Measurements from ENCODE around the gene LTF.

The LTF gene

DNA sequence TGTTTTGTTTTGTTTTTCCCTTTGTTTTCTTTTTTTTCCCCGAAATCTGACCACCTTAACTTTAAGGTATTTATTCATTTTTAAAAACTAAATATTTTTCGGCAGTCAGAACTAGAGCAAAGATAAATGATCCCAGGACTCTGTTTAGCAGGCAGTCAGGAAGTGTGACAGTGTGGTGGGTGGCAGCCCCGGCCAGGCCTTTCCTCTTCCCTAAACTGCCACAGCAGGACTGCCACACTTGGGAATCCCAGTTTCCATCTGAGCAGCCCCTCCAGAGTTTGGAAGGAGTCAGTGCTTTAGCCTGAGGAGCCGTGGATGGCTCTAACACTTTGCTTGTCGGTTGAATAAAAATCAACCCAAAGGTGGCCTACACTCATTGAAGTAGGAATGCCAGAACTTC is 50.8 kb downstream of the LTF start:
- Mint-ChIP-seq H3K4me1 (peaks cover 9% of the 10 kb centered on the region), H3K9me3 (no peaks in the 10 kb centered on the region), H3K27ac (no peak overlapping the region), H3K27me3 (ENCODE audit: low read depth, poor library complexity) (peaks cover 16% of the 10 kb centered on the region), H3K4me3 (no peak overlapping the region), H3K36me3 (ENCODE audit: low read depth) (no peaks in the 10 kb centered on the region)
- DNase-seq, result no peak
- no peak for TF ChIP-seq CTCF (IDR thresholded peaks at IDR 0.05)

- peaks cover 13% of the 10 kb centered on the region for H3K4me1 Mint-ChIP-seq
- H3K9me3 Mint-ChIP-seq, result no peaks in the 10 kb centered on the region
- H3K4me3 Mint-ChIP-seq, result no peak overlapping the region
- no peak overlapping the region for H3K27ac Mint-ChIP-seq
- H3K27me3 Mint-ChIP-seq (ENCODE audit: low read depth, poor library complexity), result peaks cover 20% of the 10 kb centered on the region
- DNase-seq, result no peak
- H3K36me3 Mint-ChIP-seq (ENCODE audit: low read depth), result no peaks in the 10 kb centered on the region
- TF ChIP-seq CTCF (IDR thresholded peaks at IDR 0.05), result no peak
These were observed 51.9 kb downstream of the LTF start for GRCh38 chr3:46412786-46413298.

GRCh38 chr3:46411271-46411670 is 53.4 kb downstream of the LTF start:
- no peak for DNase-seq

GRCh38 chr3:46410669-46411068 is 54.0 kb downstream of the LTF start:
- no peak for DNase-seq
- Mint-ChIP-seq H3K27ac (no peak overlapping the region), H3K4me1 (peaks cover 24% of the 10 kb centered on the region), H3K4me3 (no peak overlapping the region), H3K36me3 (ENCODE audit: low read depth) (no peaks in the 10 kb centered on the region), H3K27me3 (ENCODE audit: low read depth, poor library complexity) (peaks cover 11% of the 10 kb centered on the region), H3K9me3 (no peaks in the 10 kb centered on the region)
- TF ChIP-seq CTCF (IDR thresholded peaks at IDR 0.05), result no peak

More at GRCh38 chr3:46411271-46411670, 53.4 kb downstream of the LTF start:
- Mint-ChIP-seq H3K9me3 (no peaks in the 10 kb centered on the region), H3K27ac (no peak overlapping the region), H3K4me3 (no peak overlapping the region), H3K27me3 (ENCODE audit: low read depth, poor library complexity) (peaks cover 11% of the 10 kb centered on the region), H3K4me1 (peaks cover 20% of the 10 kb centered on the region), H3K36me3 (ENCODE audit: low read depth) (no peaks in the 10 kb centered on the region)
- TF ChIP-seq CTCF (IDR thresholded peaks at IDR 0.05), result no peak

DNA sequence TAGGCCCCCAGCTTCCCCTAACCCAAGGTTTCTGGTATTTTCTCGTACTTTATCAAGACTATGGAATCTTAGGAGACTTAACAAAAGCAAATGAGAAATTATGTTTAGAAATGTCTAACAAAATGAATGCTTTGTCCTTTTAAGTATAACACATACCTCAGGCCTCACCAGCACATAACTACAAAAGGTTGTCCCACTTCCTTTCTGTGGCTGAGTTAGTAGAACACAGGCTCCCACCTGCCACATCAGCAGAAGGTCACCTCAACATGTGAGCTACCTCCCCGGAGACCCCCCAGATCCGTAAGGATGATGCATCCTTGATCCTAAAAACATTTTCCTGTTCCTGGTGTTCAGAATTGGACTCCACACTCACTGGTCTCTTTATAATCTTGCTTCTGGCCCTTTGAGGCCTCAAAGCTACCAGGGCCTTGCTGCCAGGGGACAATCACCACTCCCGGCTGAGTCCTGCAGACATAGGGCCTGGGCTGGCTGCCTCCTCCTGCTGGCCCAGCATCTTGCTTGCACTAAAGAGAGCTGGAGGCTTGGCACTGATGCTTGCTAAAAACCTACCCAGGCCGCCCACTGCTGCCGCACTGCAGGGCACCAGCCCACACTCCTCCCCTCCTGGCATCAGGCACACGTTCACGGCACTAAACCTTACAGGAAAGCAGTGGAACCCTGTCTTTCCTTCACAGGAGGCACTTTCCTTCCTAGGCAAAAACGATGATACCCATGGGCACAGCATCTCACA is 54.8 kb downstream of the LTF start:
- no peak for TF ChIP-seq CTCF (IDR thresholded peaks at IDR 0.05)
- Mint-ChIP-seq H3K4me3 (no peak overlapping the region), H3K9me3 (no peaks in the 10 kb centered on the region), H3K4me1 (peaks cover 31% of the 10 kb centered on the region), H3K27ac (no peak overlapping the region), H3K36me3 (ENCODE audit: low read depth) (no peaks in the 10 kb centered on the region), H3K27me3 (ENCODE audit: low read depth, poor library complexity) (peaks cover 11% of the 10 kb centered on the region)
- DNase-seq, result no peak

DNA sequence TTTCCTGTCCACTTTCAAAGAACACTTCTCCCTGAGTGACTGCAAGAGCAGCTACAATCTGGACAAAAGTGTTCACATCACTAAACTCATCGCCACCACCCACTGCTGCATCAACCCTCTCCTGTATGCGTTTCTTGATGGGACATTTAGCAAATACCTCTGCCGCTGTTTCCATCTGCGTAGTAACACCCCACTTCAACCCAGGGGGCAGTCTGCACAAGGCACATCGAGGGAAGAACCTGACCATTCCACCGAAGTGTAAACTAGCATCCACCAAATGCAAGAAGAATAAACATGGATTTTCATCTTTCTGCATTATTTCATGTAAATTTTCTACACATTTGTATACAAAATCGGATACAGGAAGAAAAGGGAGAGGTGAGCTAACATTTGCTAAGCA is 55.9 kb downstream of the LTF start:
- TF ChIP-seq CTCF (IDR thresholded peaks at IDR 0.05), result no peak
- peaks cover 40% of the 10 kb centered on the region for H3K4me1 Mint-ChIP-seq
- no peak for DNase-seq
- H3K4me3 Mint-ChIP-seq, result no peak overlapping the region
- H3K27ac Mint-ChIP-seq, result no peak overlapping the region
- H3K36me3 Mint-ChIP-seq (ENCODE audit: low read depth), result no peaks in the 10 kb centered on the region
- no peaks in the 10 kb centered on the region for H3K9me3 Mint-ChIP-seq
- H3K27me3 Mint-ChIP-seq (ENCODE audit: low read depth, poor library complexity), result peaks cover 11% of the 10 kb centered on the region

Data from nephron progenitor cell (in vitro differentiated cells).